Mucosa of gallbladder (tissue), 1 donor: ENCODE data around the gene PHPT1. TPM values are rescaled to one million over a fixed set of nuclear protein-coding genes. Genes with fewer than 3 reads are reported as not detected.
"Not testable (repeated sequence)": the region's sequence is repeated elsewhere in the genome, so short reads cannot be mapped to it uniquely, and the experiment has no call there.

Source experiments
- DNase-seq: peaks from one replicate; pipeline ENCODE4 v3.0.0-alpha.2; 2020; ENCODE audit warnings: low spot score
- total RNA-seq: library from RNA; stranded (reverse); gene quantifications from one replicate; pipeline ENCODE4 v1.2.1, GENCODE V29; 2021
- donor health status: DM: no; HTN: no; CAD: no.

PHPT1 gene
- total RNA-seq, 1 donor from 2014 or later, result 150 TPM

DNA sequence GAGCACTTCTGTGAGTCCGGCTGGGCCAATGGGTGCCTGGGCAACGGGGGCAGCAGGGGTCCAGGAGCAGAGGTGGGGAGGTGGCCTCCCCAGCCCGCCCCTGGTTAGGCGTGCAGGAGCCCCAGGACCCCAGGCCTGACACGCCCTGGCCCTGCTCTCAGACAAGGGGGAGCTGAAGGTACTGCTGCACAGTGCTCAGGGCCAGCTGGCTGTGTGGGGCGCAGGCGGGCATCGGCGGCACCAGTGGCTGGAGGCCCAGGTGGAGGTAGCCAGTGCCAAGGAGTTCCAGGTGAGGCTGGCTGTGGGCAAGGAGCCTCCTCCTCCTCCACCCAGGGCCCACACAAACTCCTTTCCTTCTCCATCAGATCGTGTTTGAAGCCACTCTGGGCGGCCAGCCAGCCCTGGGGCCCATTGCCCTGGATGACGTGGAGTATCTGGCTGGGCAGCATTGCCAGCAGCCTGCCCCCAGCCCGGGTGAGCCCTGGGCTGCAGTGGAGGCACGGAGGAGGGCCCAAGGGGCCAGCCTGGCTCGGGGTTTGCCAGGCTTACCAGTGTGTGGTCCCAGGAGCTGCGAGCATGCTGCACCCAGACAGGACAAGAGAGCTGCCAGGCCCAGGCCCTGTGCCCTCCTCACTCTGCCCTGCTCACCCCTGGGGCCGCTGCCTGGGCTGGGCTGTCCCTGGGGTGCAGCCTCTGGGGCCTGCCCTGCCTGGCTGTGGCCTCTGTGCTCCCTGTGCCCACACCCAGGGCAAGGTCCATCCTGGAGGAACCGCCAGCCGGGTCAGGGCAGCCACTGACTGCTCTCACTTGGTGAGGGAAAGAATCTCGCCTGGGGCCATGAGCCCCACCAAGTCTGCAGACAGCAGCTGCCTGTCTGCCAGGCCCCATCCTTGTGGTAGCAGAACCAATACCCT is 9.9 kb downstream of the PHPT1 start:
- DNase-seq, result peak; percentile 82

GRCh38 chr9:136860529-136860928 is 11.3 kb downstream of the PHPT1 start:
- DNase-seq, result no peak

DNA sequence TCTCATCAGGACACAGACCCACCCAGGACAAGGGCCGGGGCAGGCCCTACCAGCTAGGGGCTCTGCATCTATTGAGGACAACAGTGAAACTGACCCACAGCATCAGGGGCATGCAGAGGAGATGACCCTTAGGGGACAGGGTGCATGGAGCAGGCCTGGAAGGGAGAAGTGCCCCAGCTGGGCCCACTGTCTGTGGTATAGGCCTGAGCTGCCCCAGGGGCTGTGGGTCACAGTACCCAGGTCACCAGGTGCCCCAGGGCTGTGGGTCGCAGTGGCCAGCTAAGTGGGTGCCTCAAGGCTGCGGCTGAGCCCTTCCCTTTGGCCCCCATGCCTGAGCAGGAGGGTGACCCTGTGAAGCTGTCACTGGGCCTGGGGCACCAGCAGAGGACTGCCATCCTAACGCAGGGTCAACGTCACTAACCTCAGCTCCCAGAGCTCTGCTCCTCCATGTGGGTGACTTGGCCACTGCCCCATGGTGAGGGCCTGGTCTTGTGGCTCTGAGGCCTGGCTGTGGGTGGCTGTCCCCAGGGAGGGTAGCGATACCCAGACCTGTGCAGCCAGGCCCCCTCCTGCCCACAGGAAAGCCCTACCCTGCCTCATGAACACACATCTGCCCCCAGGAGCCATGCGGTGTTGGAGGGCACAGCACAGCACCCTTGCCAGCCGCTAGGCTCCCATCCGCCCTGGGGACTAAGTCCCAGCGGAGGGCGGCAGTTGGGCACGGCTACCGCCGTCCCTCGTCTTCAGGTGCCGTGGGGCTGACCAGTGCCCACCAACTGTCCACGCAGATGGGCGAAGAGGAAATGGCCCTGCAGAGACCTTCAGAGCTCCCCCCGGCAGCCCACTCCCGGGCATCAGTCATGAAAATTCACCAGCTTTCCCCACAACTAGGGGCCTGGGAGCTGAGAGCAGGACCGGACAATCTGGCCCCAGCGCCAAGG is 12.0 kb downstream of the PHPT1 start:
- DNase-seq, result no peak

DNA sequence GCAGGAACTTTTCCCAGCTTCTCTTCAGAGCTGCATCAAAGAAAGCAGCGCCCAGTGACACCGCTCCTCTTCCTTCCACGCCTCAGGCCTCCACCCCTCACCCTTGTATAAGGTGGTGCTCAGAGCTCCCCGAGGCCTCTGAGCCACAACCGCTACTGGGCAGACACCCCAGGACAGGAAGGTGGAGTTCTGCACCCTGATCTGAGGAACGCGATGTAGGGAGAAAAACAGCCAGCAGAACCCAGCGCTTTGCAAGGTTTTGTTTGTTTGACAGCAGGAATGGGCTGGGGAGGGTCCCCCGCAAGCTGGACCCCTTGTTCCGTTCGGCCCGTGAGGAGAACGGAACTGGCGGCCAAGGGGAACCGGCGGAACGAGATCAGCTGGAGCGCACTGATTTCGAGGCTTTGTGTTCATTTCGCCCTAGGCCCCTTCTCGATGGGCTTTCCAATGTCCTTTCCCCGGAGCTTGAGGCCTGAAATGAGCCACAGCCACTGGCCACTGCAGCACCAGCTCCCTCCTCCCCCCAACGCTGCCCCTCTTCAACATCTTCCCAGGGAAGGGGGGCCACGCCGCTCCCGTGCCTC is 12.8 kb downstream of the PHPT1 start:
- DNase-seq, result no peak

DNA sequence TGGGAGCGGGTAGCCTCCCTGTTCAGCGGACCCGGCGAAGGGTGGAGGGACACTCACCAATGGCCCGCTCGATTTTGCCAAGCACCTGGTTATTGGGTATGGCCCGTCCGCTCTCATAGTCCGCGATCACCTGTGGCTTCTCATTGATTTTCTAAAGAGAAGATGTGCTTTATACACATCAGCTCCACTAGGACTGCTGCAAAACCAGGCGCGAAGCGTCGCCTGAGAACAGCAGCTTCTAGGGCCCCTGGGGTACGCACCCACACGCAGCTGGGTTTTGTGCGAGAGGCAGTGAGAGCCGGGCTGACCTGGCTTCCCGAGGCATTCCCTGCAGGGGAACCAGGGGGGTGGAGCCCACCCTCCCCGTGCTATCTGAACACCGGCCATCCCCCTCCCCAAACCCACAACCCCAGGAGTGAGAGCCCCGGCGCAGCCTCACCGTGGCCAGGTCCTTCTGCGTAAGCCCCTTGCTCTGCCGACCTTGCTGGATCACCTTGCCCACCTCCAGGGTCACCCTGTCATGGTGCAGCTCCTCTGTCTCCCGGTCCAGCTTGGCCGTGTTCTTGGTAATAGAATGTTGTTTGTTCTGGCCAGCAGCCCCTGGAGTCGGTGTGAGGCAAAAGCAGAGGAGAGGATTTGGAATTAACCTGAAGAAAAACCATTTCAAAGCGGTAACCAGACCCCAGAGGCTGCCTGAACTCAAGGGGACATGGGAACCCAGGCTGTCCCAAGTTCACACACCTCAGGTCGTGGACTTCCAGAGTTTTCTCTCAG is 13.8 kb downstream of the PHPT1 start:
- no peak for DNase-seq

DNA sequence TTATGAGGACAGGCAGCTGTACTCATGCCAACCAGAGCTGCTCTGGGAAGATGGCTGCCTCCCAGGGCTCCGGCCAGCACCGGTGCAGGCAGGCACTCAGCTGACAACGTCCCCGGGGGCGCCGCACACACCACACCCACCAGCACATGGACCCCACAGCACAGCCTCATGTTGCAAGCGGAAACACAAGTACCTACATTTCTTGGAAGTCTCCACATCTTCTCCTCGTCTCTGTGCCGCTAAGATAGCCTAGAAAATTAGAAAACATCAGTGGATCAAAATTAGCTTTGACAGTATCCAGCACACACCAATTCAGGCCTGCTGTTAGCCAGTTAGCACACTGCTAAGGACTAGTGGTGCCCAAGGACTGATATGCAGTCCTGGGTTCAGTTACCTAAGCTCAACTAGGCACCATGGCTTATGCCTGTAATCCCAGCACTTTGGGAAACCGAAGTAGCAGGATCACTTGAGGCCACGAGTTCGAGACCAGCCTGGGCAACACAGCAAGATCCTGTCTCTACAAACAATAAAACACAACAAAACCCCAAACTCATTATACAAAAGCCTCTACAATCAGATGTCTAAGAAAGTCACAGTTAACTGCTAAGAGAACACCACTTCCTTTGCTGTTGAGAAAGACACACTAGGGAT is 14.5 kb downstream of the PHPT1 start:
- no peak for DNase-seq

GRCh38 chr9:136865041-136865767 is 16.0 kb downstream of the PHPT1 start:
- DNase-seq, result no peak

GRCh38 chr9:136865768-136866103 is 16.5 kb downstream of the PHPT1 start:
- DNase-seq, result no peak

- not testable (repeated sequence) for DNase-seq
These were observed 17.8 kb downstream of the PHPT1 start for GRCh38 chr9:136866898-136867421.

DNA sequence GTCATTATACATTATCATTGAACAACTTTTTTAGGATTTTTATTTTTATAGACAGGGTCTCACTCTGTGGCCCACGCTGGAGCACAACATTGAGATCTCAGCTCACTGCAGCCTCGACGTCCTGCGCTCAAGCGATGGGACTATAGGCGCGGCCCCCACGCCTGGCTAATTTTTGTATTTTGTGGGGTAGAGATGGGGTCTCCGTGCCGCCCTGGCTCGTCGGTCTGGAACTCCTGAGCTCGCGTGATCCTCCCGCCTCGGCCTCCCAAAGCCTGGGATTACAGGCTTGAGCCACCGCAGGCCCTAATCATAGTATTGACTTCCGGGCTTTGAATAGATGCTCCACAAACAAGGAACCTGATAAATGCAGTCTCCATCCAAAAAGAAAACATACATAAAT is 18.3 kb downstream of the PHPT1 start:
- no peak for DNase-seq

DNA sequence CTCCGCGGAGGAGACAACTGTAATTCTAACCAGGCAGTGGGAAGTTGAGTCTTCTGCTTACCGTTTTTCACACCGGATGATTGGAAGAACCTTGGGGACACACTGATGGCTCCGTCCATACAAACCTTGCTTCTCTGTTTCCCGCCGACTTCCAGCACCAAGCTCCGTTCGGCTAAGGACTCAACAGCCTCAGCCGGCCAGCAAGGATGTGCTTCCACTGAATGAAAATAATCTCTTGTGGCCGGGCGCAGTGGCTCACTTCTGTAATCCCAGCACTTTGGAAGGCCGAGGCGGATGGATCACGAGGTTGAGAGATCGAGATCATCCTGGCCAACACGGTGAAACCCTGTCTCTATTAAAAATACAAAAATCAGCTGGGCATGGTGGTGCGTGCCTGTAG is 18.7 kb downstream of the PHPT1 start:
- no peak for DNase-seq

DNA sequence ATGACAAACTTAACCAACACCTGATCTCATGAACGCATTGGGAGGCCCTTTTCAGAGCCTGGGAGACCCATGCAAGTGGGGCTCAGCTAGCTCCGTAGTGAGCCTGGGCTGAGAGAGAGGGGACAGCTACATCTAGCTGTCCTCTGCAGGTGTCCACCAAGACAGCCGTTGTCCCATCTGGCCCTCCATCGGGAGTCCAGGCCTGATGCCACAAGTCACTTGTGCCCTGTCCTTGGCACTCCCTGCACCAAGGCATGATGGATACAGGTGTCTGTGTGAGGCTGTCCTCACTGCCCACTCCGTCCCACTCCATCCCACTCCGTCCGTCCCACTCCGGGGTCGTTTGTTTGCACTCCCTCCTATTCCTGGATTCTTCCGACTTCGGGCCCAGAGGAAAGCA is 19.4 kb downstream of the PHPT1 start:
- DNase-seq, result no peak

DNA sequence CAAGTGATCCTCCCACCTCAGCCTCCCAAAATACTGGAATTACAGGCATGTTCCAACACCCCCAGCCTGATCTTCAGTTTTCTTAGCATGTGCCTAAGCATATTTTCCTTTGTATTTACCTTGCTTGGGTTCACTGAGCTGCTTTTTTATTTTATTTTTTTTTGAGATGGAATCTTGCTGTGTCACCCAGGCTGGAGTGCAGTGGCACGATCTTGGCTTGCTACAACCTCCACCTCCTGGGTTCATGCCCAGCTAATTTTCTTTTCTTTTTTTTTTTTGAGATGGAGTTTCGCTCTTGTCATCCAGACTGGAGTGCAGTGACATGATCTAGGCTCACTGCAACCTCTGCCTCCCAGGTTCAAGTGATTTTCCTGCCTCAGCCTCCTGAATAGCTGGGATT is 20.4 kb downstream of the PHPT1 start:
- DNase-seq, result not testable (repeated sequence)

GRCh38 chr9:136875155-136875554 is 25.9 kb downstream of the PHPT1 start:
- DNase-seq, result no peak

- DNase-seq, result no peak
These were observed 27.3 kb downstream of the PHPT1 start for GRCh38 chr9:136876476-136876875.

- DNase-seq, result no peak
These were observed 31.4 kb downstream of the PHPT1 start for GRCh38 chr9:136880651-136881050.

GRCh38 chr9:136881691-136882108 is 32.5 kb downstream of the PHPT1 start:
- DNase-seq, result no peak

DNA sequence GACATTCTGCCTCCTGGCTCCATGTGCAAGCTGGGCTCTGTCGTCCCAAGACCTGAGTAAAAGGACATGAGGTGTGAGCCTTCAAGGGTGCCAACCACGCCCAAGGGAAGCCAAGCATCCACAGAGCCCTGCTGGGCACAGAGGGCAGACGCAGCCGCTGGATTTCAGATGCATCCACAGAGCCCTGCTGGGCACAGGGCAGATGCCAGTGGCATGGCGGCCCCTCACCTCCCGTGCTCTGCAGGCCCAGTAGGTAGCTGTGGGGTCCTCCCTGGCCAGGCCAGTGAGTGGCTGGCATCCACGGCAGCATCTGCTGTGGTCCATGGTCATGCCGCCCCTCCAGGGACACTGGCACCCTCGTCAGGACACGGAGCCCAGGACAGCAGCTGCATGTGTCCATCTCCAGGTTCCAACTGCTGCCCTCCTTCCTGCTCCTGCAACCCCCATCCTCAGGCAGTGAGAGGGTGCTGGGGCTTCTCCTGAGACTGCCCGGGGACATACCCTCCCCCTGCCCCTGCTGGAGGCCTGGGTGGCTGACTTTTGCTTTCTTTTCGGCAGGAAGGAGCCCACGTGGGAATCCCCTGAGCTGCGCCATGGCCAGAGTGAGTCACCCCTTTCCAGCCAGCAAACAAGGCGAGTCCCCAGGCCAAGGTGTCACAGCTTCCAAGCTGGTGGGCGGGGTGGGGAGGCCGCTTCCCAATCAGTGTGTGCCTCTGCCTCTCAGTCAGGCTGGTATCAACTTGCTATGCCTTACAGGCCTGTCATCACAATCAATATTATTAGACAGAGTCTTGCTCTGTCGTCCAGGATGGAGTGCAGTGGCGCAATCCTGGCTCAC is 33.1 kb downstream of the PHPT1 start:
- peak; percentile 68 for DNase-seq

DNA sequence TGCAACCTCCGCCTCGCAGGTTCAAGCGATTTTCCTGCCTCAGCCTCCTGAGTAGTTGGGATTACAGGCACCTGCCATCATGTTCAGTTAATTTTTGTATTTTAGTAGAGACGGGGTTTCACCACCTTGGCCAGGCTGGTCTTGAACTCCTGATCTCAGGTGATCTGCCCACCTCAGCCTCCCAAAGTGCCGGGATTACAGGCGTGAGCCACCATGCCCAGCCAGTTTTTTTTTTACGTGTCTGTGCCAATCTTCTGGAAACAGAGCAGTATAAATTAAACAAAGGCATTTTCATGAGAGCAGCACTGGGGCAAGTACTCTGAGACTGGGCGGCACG is 33.7 kb downstream of the PHPT1 start:
- DNase-seq, result not testable (repeated sequence)
